ENCODE results near the gene PAPLN.

PAPLN gene

GRCh38 chr14:73248108-73248868 is 11.0 kb downstream of the PAPLN start:
- no peak for DNase-seq

- no peak for DNase-seq
These were observed 11.8 kb downstream of the PAPLN start for GRCh38 chr14:73249108-73249507.

GRCh38 chr14:73249564-73250316 is 12.4 kb downstream of the PAPLN start:
- DNase-seq, result no peak

GRCh38 chr14:73250317-73250713 is 13.0 kb downstream of the PAPLN start:
- DNase-seq, result no peak

- no peak for DNase-seq
These were observed 13.6 kb downstream of the PAPLN start for GRCh38 chr14:73250781-73251500.

- DNase-seq, result no peak
These were observed 14.4 kb downstream of the PAPLN start for GRCh38 chr14:73251516-73252215.

- DNase-seq, result no peak
These were observed 15.4 kb downstream of the PAPLN start for GRCh38 chr14:73252491-73253322.

GRCh38 chr14:73253323-73253610 is 16.0 kb downstream of the PAPLN start:
- no peak for DNase-seq

- no peak for DNase-seq
These were observed 16.4 kb downstream of the PAPLN start for GRCh38 chr14:73253721-73254120.

GRCh38 chr14:73254247-73255004 is 17.1 kb downstream of the PAPLN start:
- DNase-seq, result no peak

- DNase-seq, result no peak
These were observed 17.7 kb downstream of the PAPLN start for GRCh38 chr14:73255005-73255400.

- no peak for DNase-seq
These were observed 18.5 kb downstream of the PAPLN start for GRCh38 chr14:73255693-73256225.

GRCh38 chr14:73258076-73258475 is 20.8 kb downstream of the PAPLN start:
- no peak for DNase-seq

- no peak for DNase-seq
These were observed 21.7 kb downstream of the PAPLN start for GRCh38 chr14:73258845-73259611.

- DNase-seq, result no peak
These were observed 22.5 kb downstream of the PAPLN start for GRCh38 chr14:73259837-73260236.

- no peak for DNase-seq
These were observed 23.3 kb downstream of the PAPLN start for GRCh38 chr14:73260574-73260973.

- DNase-seq, result no peak
These were observed 23.8 kb downstream of the PAPLN start for GRCh38 chr14:73261075-73261474.

GRCh38 chr14:73261520-73262426 is 24.5 kb downstream of the PAPLN start:
- no peak for DNase-seq
